Hematopoietic multipotent progenitor cell treated with erythropoietin and hydrocortisone succinate and interleukin-3 and kit ligand, for 17 days (in vitro differentiated cells): Measurements from ENCODE around the gene EYS.
"Not testable (repeated sequence)": the region's sequence is repeated elsewhere in the genome, so short reads cannot be mapped to it uniquely, and the experiment has no call there.

Experiments
- DNase-seq: peaks from one replicate; pipeline ENCODE4 v3.0.0-alpha.2; 2015; ENCODE audit warnings: low spot score

The EYS gene

DNA sequence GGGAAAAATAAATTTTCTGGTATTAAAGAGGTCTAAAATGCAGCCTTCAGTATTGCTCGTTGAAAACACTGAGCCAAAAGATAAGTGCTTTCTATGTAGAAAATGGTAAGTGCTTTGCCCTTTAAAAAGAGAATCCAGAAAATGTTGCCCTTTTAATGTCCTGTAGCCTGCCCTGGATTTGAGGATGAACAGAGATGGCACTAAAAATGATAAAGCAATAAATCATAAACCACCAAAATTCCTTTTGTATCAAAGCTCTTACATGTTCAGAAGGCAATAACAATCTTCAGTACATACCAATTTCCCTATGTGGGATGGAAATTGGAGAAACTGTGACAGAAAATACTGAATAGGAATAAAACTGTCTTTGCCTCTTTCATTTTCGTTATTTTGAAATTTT lies 1665.7 kb downstream of the EYS start:
- DNase-seq: no peak

DNA sequence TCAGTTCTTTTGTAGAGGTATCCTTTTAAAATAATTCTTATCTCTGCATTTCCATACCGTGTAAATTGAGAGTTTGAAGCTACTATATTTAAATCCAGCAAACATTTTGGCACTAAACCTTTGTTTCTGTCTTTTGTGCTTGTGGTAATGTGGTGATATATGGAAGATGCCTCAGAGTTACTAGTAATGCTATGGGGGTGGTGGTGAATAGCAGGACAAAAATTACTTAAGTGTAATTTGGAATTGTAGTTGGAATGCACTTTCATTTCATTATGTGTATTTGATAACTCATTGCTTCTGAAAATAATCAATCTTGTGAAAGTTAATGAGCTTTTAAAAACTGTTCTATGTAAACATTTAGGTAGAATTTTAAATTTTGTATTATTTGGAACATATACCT lies 1666.9 kb downstream of the EYS start:
- no peak for DNase-seq

DNA sequence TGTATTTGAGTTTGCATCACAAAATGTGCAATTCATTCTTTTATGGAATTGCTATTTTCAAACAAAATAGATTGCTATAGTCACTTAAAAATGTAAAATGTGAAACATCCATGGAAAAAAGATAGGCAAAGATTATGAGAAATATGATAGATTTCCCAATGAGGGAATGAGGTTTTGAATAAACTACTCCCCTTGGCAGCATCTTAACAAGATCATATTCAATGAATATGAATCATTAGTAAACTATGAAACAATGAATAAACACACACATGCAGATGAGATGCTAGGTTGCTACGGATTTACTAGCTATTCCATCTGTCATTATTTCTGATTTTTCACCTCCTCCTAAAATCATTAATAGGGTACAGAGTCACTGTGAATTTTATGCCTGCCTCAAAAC lies 1669.6 kb downstream of the EYS start:
- DNase-seq: no peak

DNA sequence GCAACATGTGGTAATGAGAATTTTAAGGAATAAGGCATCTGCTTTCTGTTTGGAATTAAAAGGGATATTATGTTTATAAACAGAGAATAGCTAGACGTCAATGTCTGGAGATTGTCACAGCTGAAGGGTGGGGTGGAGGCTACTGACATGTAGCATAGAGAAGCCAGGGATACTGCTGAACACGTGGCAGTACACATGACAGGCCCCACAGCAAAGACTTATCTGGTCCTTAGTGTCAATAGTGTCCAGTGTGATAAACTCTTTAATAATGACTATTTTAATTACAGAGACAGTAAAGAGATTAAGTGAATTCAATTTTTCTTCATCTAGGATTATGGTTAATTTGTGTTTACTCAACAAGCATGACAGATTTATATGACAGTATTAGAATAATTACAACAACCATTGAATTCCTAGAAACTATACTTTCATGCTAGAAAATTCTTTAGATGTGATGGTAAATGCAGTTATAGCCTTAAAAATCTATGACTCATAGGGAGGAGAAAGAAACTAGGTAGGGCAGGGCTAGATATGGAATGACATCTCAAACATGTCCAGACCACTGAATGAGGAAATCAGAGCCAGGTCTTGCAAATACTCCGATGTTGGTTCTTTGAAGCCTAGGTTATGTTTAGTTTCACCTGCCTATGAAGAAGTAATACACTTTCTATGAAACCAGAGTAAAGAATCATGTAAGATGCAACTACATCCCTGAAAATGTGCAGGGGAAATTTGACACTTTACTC lies 1671.9 kb downstream of the EYS start:
- no peak for DNase-seq

DNA sequence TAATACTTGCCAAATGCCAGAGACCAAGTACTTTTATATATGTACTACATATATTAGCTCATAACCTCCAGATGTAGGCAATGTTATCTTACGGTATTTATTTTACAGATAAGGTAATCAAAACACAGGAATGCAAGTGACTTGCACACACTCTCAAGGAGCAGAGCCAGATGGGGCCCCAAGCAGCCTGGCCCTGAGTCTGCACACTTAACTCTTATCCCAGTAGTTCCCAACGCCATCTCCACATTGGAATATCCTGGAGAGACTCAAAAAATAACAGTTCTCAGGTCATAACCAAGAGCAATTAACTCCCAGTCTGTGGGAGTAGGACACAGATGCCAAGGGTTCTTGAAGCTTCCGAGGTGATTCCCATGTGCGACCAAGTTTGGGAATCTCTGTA lies 1672.7 kb downstream of the EYS start:
- DNase-seq: no peak

DNA sequence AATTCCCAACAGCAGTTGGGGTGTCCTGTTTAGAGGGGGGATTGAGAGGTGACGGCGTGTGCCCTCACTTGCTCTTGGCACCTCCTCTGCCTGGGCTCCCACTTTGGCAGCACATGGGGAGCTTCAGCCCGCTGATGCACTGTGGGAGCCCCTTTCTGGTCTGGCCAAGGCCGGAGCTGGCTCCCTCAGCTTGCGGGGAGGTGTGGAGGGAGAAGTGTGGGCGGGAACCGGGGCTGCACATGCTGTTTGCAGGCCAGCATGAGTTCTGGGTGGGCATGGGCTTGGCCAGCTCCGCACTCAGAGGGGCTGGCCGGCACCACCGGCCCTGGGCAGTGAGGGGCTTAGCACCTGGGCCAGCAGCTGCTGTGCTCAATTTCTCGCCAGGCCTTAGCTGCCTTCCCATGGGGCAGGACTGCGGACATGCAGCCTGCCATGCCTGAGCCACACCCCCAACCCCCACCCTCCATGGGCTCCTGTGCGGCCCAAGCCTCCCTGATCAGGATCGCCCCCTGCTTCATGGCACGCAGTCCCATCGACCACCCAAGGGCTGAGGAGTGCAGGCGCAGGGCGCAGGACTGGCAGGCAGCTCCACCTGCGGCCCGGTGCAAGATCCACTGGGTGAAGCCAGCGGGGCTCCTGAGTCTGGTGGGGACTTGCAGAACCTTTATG lies 1675.9 kb downstream of the EYS start:
- not testable (repeated sequence) for DNase-seq

DNA sequence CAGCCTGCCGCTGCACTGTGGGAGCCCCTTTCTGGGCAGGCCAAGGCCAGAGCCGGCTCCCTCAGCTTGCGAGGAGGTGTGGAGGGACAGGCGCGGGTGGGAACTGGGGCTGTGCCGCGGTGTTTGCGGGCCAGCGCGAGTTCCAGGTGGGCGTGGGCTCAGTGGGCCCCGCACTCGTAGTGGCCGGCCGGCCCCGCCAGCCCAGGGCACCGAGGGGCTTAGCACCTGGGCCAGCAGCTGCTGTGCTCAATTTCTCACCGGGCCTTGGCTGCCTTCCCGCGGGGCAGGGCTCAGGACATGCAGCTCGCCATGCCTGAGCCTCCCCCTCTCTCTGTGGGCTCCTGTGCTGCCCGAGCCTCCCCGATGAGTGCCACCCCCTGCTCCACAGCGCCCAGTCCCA lies 1683.3 kb downstream of the EYS start:
- DNase-seq: no peak

DNA sequence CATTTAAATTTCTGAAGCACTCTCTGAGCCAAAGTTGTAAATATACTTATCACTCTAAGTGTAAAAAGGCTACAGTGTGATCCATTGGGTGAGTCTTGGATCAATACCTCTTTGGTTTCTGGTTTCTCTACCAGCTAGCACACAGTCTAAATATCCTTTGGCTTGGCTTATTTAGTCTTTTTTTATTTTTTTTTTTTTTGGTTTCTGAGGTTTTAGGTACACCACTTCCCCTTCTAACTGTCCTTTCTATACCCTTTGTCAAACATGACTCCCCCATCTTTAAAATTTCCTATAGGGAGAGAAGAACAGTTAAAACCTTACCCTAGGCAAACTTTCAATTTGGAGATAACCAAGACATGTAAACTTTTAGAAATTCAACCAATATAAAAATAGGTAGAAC lies 1692.4 kb downstream of the EYS start:
- DNase-seq: no peak

DNA sequence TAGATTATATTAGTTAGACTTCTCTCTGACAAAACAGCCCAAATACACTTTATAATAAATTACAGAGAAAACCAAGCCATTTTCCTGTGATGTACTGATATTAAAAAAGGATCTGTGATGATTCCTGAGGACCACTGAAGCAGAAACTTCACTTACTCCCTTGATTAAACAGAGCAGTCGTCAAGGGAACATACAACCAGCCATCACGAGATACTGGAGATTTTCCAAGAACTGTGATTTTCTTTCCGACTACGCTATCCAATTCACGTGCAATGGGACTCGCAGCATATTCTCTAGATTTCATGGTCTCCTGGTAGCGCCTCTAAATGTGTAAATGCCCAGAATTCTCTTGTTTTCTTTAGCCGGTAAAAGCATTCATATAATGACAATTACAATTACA lies 1694.0 kb downstream of the EYS start:
- DNase-seq: no peak

DNA sequence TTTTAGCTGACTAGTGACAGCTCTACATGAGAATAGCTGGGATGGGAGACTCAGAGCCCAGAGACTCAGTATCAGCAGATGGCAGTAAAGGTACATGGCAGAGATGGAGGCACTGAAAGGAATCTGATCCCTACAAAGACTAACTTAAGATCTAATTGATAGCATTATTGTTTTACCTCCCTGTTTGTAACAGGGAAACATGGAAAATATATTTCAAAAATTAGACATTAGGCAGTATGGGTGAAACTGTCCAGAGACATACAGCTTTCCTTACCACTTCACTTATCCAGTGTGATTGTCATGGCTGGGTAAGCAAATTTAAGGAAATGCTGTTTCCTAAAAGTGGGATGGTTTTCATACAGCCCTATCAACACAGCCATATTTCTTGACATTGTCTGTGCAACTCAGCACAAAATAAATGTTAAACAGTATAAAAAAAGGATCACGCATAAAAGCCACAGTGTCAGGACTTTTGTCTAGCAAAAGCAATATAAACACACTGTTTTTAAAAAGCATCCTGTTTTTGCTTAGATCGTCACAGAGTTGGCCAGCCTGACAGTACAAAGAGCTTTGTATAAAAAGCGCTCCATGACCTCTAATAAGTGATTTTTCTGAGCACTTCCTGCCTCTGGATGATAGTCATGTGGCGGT lies 1694.5 kb downstream of the EYS start:
- no peak for DNase-seq

DNA sequence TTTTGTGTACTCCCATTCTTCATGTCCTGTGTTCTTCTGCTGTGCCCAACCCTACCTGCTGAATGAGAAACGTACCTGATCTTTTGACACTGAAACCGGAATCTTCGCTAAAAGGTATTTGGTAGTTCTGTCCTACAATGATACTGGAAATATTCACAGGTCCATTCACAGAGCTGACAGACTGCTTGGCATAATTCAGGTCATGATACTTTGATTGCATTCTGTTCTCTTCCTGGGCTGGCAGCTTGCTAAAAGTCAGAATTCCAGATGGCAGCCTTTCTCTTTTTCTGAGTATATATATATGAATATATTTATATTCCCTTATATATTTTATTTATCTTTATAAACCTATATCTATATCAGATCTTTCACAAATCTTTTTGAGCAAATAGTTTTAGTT lies 1696.4 kb downstream of the EYS start:
- no peak for DNase-seq

DNA sequence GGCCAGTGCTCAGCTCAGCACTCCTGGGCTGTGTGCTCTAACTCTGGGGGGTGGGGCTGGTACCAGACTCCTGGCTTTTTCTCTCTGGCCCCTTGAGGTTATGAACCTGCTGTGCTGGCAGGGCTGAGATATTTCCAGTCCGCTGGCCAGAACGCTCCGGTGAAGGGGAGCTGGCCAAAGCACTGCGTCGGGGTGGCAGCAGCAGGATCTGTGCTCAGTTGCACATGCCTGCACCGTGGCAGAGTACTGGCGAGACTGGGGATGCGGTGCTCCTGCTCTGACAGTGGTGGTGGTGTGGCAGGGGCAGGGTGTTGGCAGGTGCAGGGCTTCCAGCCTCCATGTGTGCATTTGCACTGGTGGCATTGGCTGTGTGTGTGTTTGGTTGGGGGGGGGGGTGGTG lies 1697.0 kb downstream of the EYS start:
- DNase-seq: no peak

DNA sequence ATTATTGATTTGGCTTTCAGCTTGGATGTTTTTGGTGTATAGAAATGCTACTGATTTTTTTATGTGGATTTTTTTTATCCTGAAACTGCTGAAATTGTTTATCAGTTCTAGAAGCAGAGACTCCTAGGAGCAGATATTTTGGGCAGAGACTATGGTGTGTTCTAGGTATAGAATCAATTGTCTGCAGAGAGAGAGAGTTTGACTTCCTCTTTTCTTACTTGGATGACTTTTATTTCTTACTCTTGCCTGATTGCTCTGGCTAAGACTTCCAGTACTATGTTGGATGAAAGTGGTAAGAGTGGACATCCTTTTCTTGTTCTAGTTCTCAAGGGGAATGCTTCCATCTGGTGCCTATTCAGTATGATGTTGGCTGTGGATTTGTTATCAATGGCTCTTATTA lies 1700.8 kb downstream of the EYS start:
- no peak for DNase-seq

DNA sequence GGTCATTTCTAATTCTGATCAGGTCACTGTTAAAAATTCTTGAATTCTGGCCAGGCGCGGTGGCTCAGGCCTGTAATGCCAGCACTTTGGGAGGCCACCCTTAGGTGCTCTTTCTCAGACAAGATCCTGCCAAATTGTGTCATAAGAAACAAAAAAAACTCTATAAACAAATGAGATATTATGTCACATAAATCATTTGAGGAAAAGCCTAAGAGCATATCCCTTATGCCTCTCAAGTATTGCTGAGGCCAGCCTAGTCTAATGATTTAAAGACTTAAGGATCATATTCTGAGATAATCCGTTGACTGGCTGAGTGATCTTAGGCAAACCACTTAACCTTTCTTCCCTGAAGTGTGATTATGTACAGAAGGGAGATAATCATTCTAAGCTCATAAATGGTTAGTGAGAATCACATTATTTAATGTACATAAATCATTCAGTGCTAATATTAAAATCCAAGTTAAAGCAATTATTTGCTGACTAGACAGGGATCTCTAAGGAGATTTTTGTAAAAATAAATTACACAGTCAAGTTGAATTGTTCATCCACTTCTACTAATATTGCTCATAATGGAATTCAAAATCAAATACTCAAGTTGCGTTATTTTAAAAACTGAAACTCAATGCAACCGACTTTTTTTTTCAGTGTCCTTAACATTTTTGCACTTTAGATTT lies 1706.1 kb downstream of the EYS start:
- no peak for DNase-seq

DNA sequence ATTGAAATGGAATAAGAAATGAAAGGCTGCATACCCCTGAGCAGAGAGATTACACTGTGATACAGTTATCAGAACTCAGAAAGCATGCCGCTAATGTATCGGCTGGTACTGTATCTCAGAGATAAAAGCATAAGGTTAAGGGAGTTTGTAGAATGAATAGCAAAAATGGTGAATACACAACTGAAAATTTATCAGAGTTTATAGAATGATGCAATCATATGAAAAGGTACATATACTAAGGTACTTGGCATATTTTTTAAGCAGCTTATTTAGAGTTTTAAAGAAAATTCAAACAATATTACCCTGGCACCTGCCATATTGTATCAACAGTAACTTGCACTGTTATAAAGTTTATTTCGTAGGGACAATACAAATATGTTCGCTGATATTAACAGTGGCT lies 1707.4 kb downstream of the EYS start:
- no peak for DNase-seq

DNA sequence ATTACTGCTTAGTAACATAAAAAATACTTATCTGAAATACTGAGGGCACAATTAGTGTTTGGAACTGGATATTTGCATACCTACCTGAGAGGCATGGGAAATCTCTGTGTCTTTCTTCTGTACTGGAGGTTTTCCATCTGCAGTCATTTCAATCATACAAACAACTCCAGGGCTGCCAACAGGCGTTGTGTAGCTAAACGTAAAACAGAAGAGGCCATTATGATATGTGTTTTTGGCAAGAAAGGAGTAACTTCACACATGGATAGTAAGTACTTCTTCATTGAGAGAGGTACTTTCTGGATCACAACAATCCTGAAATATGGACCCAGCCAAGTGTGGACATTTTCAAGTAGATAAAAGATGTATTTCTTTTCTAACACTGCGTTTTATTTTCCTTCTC lies 1708.0 kb downstream of the EYS start:
- DNase-seq: no peak

DNA sequence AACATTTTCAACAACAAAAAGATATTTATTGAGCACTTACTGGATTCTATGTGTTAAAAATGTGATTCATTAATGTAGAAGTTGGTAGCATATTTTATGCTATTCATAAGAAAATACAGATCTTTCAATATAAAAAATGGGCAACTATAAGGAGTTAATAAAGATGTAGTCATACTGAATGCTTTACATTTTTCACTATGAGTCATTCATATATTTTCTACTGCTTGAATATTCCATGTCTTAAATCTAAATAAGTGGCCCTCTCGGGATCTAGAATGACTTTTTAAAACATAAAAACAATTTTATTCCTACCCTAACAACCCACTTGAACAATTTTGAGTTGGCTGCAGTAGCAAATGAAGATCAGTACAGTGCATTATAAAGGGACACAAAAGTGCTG lies 1709.3 kb downstream of the EYS start:
- no peak for DNase-seq

DNA sequence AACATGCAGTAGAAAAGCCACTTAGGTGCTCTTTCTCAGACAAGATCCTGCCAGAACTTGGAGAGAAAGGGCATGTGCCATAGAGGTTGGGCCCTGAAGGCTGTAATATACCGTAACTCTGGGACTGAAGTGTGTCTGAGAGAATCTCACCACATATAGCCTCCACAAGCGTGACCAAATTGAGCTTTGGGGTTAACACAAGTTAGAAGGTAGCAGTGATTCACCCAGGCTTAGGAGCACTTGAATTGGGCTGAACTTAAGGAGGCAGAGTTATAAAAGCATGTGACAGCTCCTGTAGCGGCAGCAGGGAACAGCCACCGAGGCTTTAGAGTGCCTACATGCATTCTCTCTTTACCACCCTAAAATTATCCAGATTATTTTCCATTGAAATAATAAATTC lies 1709.8 kb downstream of the EYS start:
- no peak for DNase-seq

DNA sequence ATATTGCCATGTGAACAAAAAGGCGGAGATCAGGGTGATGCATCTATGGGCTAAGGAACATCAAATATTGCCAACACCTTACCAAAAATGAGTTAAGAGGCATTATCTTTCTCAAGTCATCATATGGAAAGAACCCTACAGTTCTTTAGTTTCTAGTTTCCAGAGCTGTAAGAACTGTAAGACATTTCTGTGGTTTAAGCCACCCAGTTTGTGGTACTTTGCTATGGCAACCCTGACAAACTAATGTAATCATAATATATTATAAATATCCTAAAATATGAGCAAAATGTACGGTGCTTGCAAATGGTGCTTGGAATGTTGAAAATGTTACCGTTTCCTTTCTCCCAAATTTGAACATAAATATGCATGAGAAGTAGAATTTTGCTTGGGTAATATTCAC lies 1721.8 kb downstream of the EYS start:
- DNase-seq: no peak

DNA sequence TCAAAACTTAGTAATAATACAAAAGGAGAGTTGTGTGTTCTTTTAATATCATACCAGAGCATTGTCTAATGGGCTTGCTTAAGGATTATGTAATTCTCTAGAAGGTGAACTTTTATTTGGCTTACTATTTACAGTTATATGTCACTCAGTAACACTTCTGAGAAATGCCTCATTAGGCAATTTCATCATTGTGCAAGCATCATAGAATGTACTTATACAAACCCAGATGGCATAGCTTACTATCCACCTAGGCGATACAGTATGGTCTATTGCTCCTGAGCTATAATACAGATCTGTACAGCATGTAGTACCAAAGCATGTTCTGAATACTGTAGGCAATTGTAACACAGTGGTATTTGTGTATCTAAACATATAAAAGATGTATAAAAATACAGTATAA lies 1731.3 kb downstream of the EYS start:
- no peak for DNase-seq

DNA sequence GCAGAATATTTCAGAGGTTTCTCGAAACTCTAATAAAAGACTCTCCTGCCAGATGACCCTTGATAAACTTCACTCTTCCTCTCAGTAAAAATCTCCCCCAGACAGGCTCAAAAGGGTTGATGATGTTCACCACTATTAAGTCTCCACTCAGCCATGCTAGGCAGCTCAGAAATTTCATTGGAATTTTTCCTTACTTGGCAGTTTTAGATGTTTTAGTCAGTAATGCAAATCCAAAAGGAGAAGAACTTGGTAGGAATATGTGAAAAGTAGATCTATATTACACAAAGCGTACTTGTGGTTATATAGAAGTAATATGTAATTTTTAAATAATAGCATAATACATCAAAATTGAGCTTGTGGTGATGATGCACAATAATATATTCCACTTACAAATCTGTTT lies 1738.4 kb downstream of the EYS start:
- no peak for DNase-seq

DNA sequence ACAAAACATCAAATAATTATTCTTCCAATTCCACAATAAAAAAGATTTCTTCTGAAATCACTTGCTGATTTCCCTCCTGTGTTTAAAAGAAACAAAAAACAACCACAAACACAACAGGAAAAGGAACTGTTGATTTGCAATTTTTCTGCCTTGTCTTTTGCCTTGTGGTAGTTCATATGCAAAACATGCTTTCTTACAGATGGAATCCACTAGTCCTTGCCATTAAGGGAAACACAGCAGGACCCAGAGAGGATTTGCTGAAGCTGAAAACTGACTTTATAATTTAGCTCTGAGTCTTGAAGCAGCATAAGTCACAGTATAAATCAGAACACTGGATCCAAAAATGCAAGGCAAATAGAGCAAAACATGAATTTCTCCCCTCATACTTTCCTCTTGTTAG lies 1742.7 kb downstream of the EYS start:
- no peak for DNase-seq

DNA sequence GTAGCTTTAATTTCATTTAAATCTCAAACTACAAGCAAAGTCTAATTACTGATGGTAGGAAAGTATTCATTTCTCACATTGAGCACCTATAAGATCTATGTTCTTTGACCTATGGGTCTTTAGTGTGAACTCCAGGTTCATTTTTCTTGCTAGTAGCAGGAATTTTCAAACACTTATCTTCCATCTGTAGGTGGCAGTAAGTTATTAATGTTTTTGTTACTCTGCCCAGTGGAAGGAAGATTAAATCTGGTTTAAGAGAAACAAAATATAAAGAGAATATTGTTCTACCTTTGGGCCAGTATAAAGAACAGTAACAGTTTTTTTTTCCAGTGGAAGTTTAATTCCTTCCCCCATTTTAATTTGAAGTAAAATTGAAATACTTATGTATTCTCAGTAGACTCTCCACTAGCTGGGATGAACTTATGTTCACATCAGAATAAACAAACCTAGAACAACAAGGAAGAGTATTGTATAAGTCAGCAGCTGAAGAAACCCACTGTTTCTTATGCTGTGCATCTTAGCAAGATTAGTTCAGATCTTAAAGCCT lies 1743.2 kb downstream of the EYS start:
- DNase-seq: no peak
